Activated T-cell treated with anti-CD3 and anti-CD28 coated beads for 1 hour (primary cell): ENCODE data around the gene MAPT.
"Not testable (repeated sequence)": the region's sequence is repeated elsewhere in the genome, so short reads cannot be mapped to it uniquely, and the experiment has no call there.

Source experiments
- DNase-seq: peaks from one replicate; pipeline ENCODE4 v3.0.0-alpha.2; 2020; ENCODE audit warnings: low read depth

The MAPT gene

DNA sequence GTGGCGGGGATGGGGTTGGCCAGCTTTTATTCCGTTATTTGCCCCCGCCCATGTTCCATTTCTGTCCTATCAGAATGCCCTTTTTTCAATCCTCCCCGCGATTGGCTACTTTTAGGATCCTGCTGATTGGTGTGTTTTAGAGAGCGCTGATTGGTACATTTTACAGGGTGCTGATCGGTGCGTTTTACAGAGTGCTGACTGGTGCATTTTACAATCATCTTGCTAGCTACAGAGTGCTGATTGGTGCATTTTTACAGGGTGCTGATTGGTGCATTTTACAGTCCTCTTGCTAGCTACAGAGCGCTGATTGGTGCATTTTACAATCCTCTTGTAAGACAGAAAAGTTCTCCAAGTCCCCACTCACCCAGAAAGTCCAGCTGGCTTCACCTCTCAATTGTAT is 32.2 kb upstream of the MAPT start:
- not testable (repeated sequence) for DNase-seq

GRCh38 chr17:45863857-45864654 is 30.3 kb upstream of the MAPT start:
- no peak for DNase-seq

DNA sequence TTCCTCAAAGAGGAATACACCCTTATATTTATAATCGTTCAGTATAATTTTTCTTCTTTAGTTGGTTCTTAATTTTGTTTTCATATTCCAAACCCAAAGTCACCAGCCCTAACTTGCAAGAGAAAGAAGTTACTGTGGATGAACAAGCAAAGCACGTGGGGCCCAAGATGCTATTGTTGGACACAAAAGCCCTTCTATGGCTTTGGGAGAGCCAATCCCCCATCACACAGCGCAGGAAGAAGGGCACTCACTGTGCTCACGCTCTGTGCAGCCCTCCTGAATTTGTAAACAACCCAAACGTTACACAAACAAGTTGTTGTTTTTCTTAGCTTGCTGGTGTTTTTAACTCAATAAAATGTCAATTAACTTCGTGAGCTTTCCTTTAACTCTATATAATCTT is 27.2 kb upstream of the MAPT start:
- DNase-seq = no peak

GRCh38 chr17:45867702-45868101 is 26.7 kb upstream of the MAPT start:
- DNase-seq = no peak

DNA sequence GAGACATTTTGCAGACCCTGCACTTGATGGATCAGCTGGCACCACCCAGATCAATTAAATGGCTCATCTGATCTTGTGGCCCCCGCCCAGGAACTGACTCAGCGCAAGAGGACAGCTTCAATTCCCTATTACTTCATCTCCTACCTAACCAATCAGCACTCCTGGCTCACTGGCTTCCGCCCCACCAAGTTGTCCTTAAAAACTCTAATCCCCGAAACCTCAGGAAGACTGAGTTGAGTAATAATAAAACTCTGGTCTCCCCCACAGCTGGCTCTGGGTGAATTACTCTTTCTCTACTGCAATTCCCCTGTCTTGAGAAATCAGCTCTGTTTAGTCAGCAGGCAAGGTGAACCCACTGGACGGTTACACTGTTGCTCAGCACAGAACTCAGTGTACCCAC is 26.1 kb upstream of the MAPT start:
- no peak for DNase-seq

GRCh38 chr17:45869676-45870341 is 24.5 kb upstream of the MAPT start:
- no peak for DNase-seq

DNA sequence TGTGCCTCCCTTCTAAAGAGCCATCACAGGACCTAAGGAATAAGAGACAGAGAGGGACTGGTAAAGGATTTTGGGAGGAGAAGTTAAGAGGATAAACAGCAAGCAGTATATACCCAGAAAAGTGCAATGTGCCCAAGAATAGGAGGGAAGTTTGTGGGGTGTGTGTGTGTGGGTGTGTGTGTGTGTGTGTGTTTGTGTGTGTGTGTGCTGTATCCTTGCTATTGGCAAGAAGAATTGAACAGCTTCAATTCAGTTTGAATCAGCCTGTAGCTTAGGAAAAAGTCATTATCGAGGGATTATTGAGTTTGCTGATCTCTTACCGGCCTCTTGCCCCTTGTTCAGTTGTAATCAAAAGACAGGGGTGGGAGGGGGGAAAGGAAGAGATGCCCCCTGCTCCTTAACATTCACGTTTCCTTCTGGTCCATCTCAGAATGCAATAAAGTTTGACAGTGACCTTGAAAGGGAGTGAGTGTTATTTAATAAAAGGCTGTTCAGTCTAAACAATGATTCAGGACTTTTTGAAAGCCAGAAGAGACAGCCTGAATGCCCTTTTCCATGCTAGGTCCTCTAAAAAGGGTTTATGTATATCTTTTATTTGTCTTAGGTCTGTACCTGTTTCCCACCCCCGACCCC is 23.9 kb upstream of the MAPT start:
- no peak for DNase-seq

DNA sequence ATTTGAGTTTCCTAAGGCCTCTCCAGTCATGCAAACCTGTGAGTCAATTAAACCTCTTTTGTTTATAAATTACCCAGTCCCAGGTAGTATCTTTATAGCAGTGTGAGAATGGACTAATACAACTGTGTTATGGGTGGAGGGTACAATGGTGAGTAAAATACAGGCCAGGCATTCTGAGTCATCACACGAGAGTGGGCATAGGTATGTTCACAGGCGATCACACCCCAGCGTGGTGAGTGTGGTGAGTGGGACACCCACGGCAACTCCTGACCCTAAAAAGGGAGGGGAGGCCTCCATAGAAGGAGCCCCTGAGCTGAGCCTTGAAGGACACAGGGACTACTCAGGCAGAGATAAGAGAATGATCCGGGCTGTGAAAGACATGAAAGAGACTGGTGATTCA is 22.6 kb upstream of the MAPT start:
- no peak for DNase-seq

DNA sequence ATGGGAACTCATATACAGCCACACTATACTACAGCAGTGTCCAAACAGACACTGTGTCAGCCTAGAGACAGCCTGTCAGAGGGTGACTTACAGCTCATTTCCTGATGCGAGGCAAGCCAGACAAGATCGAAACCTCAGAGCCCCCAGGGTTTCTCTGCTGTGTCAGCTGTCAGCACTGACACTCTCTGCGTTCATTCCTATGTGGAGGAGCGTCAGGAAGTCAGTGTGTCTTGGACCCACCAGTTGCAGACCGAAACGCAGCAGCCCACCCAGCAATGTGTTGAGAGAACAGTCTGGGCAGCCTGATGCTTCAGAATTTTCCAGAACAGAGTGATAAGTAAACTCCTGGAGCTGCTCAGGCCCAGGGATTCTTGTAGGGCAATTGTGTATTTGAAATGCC is 20.6 kb upstream of the MAPT start:
- DNase-seq = no peak

DNA sequence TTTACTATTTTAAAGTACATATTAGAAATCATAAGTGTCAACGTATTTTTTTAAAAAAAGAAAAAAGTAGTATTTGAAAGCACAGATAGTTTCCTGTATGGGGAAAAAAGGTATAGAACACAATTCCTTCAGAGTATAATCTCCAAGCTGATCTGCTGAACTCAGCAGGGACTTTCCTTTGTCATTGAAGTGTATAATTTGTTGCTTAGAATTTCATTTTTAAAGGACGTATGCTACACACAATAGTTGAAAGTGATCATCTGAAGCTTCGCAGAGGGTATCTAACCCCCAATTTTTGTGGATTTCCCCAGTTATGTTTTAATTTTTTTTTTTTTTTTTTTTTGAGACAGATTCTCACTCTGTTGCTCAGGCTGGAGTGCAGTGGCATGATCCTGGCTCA is 20.2 kb upstream of the MAPT start:
- no peak for DNase-seq

DNA sequence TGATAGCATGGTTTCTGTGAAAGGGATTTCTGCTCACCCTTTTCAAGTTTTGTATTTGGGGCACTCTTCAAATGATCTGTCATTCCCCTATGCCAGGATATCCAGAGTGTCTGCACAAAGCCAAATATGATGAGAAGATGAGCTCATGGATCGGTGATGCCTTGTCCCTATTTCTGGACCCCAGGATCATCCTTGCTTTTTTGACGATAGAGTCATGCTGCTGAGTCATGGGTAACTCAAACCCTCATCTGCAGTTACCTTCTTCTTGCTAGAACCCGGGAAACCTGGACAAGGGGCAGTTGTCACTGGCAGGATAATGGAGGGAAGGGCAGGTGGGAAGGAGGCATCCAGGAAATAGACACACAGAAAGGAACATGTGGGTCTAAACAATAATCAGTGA is 17.8 kb upstream of the MAPT start:
- DNase-seq = no peak

DNA sequence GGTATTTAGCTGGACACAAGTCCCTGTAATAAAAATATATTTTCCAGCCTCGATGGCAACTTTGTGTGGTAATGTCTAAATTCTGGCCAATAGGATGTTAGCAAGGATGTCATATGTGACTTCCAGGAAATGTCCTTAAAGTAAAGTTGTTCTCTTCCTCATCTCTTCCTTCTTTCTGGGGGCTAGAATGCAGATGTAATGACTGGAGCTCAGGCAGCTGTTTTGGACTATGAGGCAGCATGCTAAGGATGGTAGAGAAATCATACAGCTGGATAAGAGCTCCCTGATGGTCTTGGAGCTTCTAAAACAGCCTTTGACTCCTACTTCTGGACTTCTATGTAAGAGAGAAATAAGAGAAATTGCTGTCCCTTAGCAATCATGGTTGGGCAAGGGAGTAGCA is 16.9 kb upstream of the MAPT start:
- DNase-seq = no peak

- DNase-seq = no peak
These were observed 11.3 kb upstream of the MAPT start for GRCh38 chr17:45883063-45883462.

- no peak for DNase-seq
These were observed 7.5 kb upstream of the MAPT start for GRCh38 chr17:45886852-45887251.

GRCh38 chr17:45888392-45888791 is 6.0 kb upstream of the MAPT start:
- no peak for DNase-seq

DNA sequence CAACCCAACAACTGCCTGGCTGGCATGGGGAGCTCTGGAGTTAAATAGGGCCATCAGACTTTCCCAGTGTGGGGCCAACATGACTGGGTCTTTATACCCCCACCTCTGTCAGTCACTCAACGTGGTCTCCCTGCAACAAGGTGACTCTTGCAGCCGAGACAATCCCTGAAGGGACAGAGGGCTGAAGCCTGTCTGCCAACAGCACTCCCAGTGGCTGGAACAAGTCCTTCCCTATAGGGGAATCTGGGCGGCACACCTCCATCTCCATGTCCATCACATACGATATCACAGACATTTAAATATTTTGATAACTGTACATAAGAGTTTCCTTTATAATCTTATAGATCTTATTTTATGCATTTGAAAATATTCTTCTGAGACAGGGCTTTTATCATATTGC is 4.8 kb upstream of the MAPT start:
- no peak for DNase-seq

DNA sequence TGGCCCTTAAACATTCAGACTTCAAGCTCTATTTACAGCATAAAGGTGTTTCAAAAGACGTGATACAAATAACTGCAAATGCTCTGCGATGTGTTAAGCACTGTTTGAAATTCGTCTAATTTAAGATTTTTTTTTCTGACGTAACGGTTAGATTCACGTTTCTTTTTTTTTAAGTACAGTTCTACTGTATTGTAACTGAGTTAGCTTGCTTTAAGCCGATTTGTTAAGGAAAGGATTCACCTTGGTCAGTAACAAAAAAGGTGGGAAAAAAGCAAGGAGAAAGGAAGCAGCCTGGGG is 681 bp upstream of the MAPT start:
- DNase-seq = no peak

- no peak for DNase-seq
These were observed 1.1 kb downstream of the MAPT start for GRCh38 chr17:45895304-45895968.

DNA sequence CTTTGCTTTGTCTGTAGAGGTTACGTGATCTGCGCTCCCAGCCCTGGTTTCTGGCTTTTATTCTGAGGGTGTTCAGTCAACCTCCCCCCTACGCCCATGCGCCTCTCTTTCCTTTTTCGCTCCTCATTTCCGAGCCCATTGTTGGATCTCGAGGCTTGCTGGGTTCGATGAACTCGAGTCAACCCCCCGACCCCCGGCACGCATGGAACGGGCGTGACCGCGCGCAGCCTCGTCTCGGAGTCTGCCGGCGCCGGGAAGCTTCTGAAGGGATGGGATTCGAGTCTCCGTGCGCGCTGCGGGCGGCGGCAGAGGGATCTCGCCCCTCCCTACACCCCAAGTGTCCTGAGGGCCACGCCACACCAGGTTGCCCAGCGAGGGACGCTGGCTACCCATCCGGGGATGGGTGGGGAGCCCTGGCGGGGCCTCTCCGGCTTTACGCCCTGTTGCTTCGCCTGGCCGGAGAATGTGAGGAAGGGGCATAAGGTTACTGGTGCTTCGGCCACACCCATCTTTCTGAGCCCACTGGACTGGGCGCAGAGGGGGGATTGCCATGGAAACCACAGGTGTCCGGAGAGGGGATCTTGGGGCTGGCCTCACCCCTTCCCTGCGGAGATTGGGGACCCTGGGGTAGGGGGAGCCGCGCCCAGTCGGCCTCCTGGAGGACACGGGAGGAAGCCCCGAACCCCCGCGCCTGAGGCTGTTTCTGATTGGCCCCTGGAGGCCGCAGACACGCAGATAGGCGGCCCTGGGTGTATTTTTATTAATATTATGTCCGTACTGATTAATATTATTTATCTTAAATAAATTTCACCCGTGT is 1.8 kb downstream of the MAPT start:
- DNase-seq = no peak

GRCh38 chr17:45896803-45897693 is 2.7 kb downstream of the MAPT start:
- DNase-seq = no peak

DNA sequence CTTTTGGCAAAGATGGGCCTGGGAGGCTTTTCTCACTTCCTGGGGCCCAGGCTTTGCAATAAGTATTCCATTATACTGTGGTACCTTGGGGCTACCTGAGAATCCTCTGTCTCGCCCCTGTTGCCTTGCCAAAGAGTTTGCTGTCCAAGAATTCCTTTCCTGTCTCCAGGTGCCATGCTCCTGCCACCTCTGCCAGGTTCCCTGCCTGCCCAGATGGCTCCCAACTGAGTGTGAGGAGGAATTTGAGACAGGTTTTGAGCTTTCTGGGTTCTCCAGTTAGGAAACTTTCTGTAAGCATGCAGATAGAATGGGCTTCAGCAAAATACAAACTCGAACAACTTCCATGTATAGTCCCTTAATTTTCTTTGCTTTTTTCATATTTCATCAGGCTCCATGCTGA is 5.8 kb downstream of the MAPT start:
- no peak for DNase-seq
